Measurements from ENCODE around the gene MBD3L2. TPM values are rescaled to one million over a fixed set of nuclear protein-coding genes. Genes with fewer than 3 reads are reported as not detected.

Gene MBD3L2
- total and polyA plus RNA-seq, 8 donors: not detected

GRCh38 chr19:7098701-7099596 lies 49.8 kb downstream of the MBD3L2 start:
- FAIRE-seq (no peak), DNase-seq (peak; percentile 90 to 97 (median 95)), ATAC-seq (peak; percentile 90 to 97 (median 94))
- no peak for TF ChIP-seq CTCF (IDR thresholded peaks at IDR 0.05)
- Histone ChIP-seq H3K9me3 (no peaks in the 10 kb centered on the region), H3K4me1 (peaks cover 0 to 14% (median 3%) of the 10 kb centered on the region in 3 donors), H3K27ac (peak overlapping the region; percentile 77 to 96 (median 88)), H3K27me3 (no peaks in the 10 kb centered on the region), H3K4me3 (peak overlapping the region; percentile 41 to 69 (median 55)), H3K36me3 (no peaks in the 10 kb centered on the region)
- intact Hi-C loops (cut with DNase I): no loop called here
- 0 to 1% methylated on average over 75 to 78 of the region's 78 CpGs for WGBS, 2 donors

GRCh38 chr19:7099597-7099921 lies 50.4 kb downstream of the MBD3L2 start:
- Histone ChIP-seq H3K27me3 (no peaks in the 10 kb centered on the region), H3K9me3 (no peaks in the 10 kb centered on the region), H3K4me3 (peak overlapping the region; percentile 41 to 69 (median 55)), H3K4me1 (peaks cover 0 to 14% (median 3%) of the 10 kb centered on the region in 3 donors), H3K36me3 (no peaks in the 10 kb centered on the region), H3K27ac (peak overlapping the region; percentile 77 to 96 (median 88))
- TF ChIP-seq CTCF (IDR thresholded peaks at IDR 0.05): no peak
- FAIRE-seq (no peak), ATAC-seq (no peak), DNase-seq (peak in 2 of 6 donors; percentile 87 to 88)
- intact Hi-C loops (cut with DNase I): no loop called here
- 9% methylated on average over 9 of the region's 9 CpGs for WGBS, 2 donors

Other genes starting within 250 kb of the MBD3L2 start
- gene ADGRE1, start 161.7 kb upstream of the MBD3L2 start, total RNA-seq: under 1 TPM in 4 of 6 donors, not detected in 2; 0.14 to 0.73 (median 0.39) TPM
- gene ADGRE1, start 161.7 kb upstream of the MBD3L2 start, polyA plus RNA-seq: under 1 TPM in 1 of 2 donors, not detected in 1; 0.07 TPM
- not detected for gene MBD3L2B, start 27.9 kb upstream of the MBD3L2 start, total RNA-seq
- gene MBD3L2B, start 27.9 kb upstream of the MBD3L2 start, polyA plus RNA-seq: not detected
- not detected for gene MBD3L5, start 18.7 kb upstream of the MBD3L2 start, total RNA-seq
- gene MBD3L5, start 18.7 kb upstream of the MBD3L2 start, polyA plus RNA-seq: not detected
- gene MBD3L4, start 9.1 kb upstream of the MBD3L2 start, total RNA-seq: not detected
- not detected for gene MBD3L4, start 9.1 kb upstream of the MBD3L2 start, polyA plus RNA-seq
- not detected for gene MBD3L3, start 9.4 kb downstream of the MBD3L2 start, total RNA-seq
- gene MBD3L3, start 9.4 kb downstream of the MBD3L2 start, polyA plus RNA-seq: not detected
- gene ZNF557, start 20.4 kb downstream of the MBD3L2 start, total RNA-seq: 1 to 10 TPM; 3.0 to 6.6 (median 4.6) TPM
- gene ZNF557, start 20.4 kb downstream of the MBD3L2 start, polyA plus RNA-seq: 1 to 10 TPM; 1.7 to 2.6 TPM
- gene INSR, start 245.1 kb downstream of the MBD3L2 start, total RNA-seq: 100 to 1,000 TPM in 5 of 6 donors, 10 to 100 TPM in 1; 90.5 to 205 (median 129) TPM
- 10 to 100 TPM; 45.1 to 48.7 TPM for gene INSR, start 245.1 kb downstream of the MBD3L2 start, polyA plus RNA-seq

Measured in pancreas (tissue), 10 donors.